ENCODE results near the gene CCDC15. TPM values are rescaled to one million over a fixed set of nuclear protein-coding genes. Genes with fewer than 3 reads are reported as not detected.
"Not testable (repeated sequence)": the region's sequence is repeated elsewhere in the genome, so short reads cannot be mapped to it uniquely, and the experiment has no call there.

CCDC15 gene
- total and polyA plus RNA-seq, 8 donors: 0.31 to 15.6 (median 0.92) TPM

- H3K27me3 ChIP-seq: no peaks in the 10 kb centered on the region
- H3K36me3 ChIP-seq: no peaks in the 10 kb centered on the region
- intact Hi-C loops (cut with DNase I; ENCODE audit: low total_unique reads): no loop called here
- 28 to 51% (median 43%) methylated on average over 2 of the region's 2 CpGs for WGBS, 5 donors
- H3K4me3 ChIP-seq: no peak overlapping the region
- H3K9me3 ChIP-seq: no peaks in the 10 kb centered on the region
- H3K4me1 ChIP-seq: peaks cover 0 to 3% (median 0%) of the 10 kb centered on the region in 4 donors
- H3K27ac ChIP-seq: peak overlapping the region in 3 of 5 donors; percentile 21 to 35 (median 28)
- peak in 1 of 2 donors; percentile 35 for DNase-seq
- TF ChIP-seq CTCF (IDR thresholded peaks at IDR 0.05): no peak
- TF ChIP-seq POLR2A (IDR thresholded peaks at IDR 0.05): no peak
- TF ChIP-seq EP300 (IDR thresholded peaks at IDR 0.05): no peak
- no peak for TF ChIP-seq POLR2AphosphoS5 (IDR thresholded peaks at IDR 0.05)
These were observed 66.3 kb downstream of the CCDC15 start for GRCh38 chr11:125020342-125020741.

- H3K4me1 ChIP-seq: peaks cover 0 to 3% (median 0%) of the 10 kb centered on the region in 4 donors
- no peaks in the 10 kb centered on the region for H3K9me3 ChIP-seq
- H3K4me3 ChIP-seq: no peak overlapping the region
- no peaks in the 10 kb centered on the region for H3K36me3 ChIP-seq
- H3K27me3 ChIP-seq: no peaks in the 10 kb centered on the region
- DNase-seq: no peak
- TF ChIP-seq POLR2AphosphoS5 (IDR thresholded peaks at IDR 0.05) (no peak), CTCF (IDR thresholded peaks at IDR 0.05) (no peak), POLR2A (IDR thresholded peaks at IDR 0.05) (no peak), EP300 (IDR thresholded peaks at IDR 0.05) (no peak)
- H3K27ac ChIP-seq: no peak overlapping the region
- intact Hi-C loops (cut with DNase I; ENCODE audit: low total_unique reads): no loop called here
These were observed 68.5 kb downstream of the CCDC15 start for GRCh38 chr11:125022551-125022950.

GRCh38 chr11:125025968-125026367 lies 72.0 kb downstream of the CCDC15 start:
- H3K9me3 ChIP-seq: no peaks in the 10 kb centered on the region
- intact Hi-C loops (cut with DNase I; ENCODE audit: low total_unique reads): no loop called here
- no peaks in the 10 kb centered on the region for H3K4me1 ChIP-seq
- H3K4me3 ChIP-seq: no peak overlapping the region
- no peaks in the 10 kb centered on the region for H3K36me3 ChIP-seq
- H3K27ac ChIP-seq: no peak overlapping the region
- H3K27me3 ChIP-seq: no peaks in the 10 kb centered on the region
- 76 to 97% (median 92%) methylated on average over 2 of the region's 2 CpGs for WGBS, 5 donors
- DNase-seq: no peak
- no peak for TF ChIP-seq POLR2AphosphoS5 (IDR thresholded peaks at IDR 0.05)
- no peak for TF ChIP-seq CTCF (IDR thresholded peaks at IDR 0.05)
- no peak for TF ChIP-seq POLR2A (IDR thresholded peaks at IDR 0.05)
- TF ChIP-seq EP300 (IDR thresholded peaks at IDR 0.05): no peak

GRCh38 chr11:125029431-125029830 lies 75.4 kb downstream of the CCDC15 start:
- H3K36me3 ChIP-seq; H3K9me3 ChIP-seq; H3K4me1 ChIP-seq; DNase-seq; H3K4me3 ChIP-seq; H3K27ac ChIP-seq; H3K27me3 ChIP-seq; intact Hi-C loops (cut with DNase I; ENCODE audit: low total_unique reads): not testable (repeated sequence)
- WGBS, 5 donors: 77 to 96% (median 85%) methylated on average over 1 of the region's 1 CpG

GRCh38 chr11:125036933-125037332 lies 82.9 kb downstream of the CCDC15 start:
- H3K27me3 ChIP-seq: no peaks in the 10 kb centered on the region
- no peaks in the 10 kb centered on the region for H3K4me1 ChIP-seq
- H3K36me3 ChIP-seq: peaks cover 0 to 7% (median 0%) of the 10 kb centered on the region in 4 donors
- intact Hi-C loops (cut with DNase I; ENCODE audit: low total_unique reads): no loop called here
- no peak overlapping the region for H3K4me3 ChIP-seq
- no peak overlapping the region for H3K27ac ChIP-seq
- 65 to 82% (median 75%) methylated on average over 1 of the region's 1 CpG for WGBS, 5 donors
- H3K9me3 ChIP-seq: peaks cover 0 to 16% (median 6%) of the 10 kb centered on the region in 4 donors
- no peak for TF ChIP-seq EP300 (IDR thresholded peaks at IDR 0.05)
- no peak for TF ChIP-seq CTCF (IDR thresholded peaks at IDR 0.05)
- no peak for TF ChIP-seq POLR2A (IDR thresholded peaks at IDR 0.05)
- TF ChIP-seq POLR2AphosphoS5 (IDR thresholded peaks at IDR 0.05): no peak
- no peak for DNase-seq

All from stomach (tissue), 9 donors.